Left lung (tissue), 10 donors: ENCODE data around the gene ADAMTS16. TPM values are rescaled to one million over a fixed set of nuclear protein-coding genes. Genes with fewer than 3 reads are reported as not detected.

ENCODE experiments used
- ATAC-seq: fragments of 200-7000 bp; cut with Tn5 transposase; one replicate; pipeline ENCODE4 v1.9.1; 2020; ENCODE audit warnings: moderate library complexity
- DNase-seq, 4 donors: peaks; one replicate each; pipeline ENCODE4 v3.0.0-alpha.2; 2013 to 2020
- H3K27ac ChIP-seq, 2 donors: fragments of 200-600 bp; sonication (generic) in 1 of 2; one replicate each; pipeline versions ENCODE4 v1.5.0 to v1.8.0; 2020 to 2021
- H3K27me3 ChIP-seq, 2 donors: fragments of 200-600 bp; sonication (generic) in 1 of 2; one replicate each; pipeline versions ENCODE4 v1.5.0 to v1.8.0; 2020 to 2021
- H3K36me3 ChIP-seq, 2 donors: fragments of 200-600 bp; sonication (generic) in 1 of 2; one replicate each; pipeline versions ENCODE4 v1.5.0 to v1.8.0; 2020 to 2021
- H3K4me1 ChIP-seq, 2 donors: fragments of 200-600 bp; one replicate each; pipeline ENCODE4 v1.8.0; 2021
- H3K4me3 ChIP-seq, 2 donors: fragments of 200-600 bp; sonication (generic) in 1 of 2; one replicate each; pipeline versions ENCODE4 v1.5.0 to v1.8.0; 2020 to 2021; ENCODE audit warnings: mild to moderate bottlenecking in 1 of 2
- H3K9me3 ChIP-seq, 2 donors: fragments of 200-600 bp; sonication (generic) in 1 of 2; one replicate each; pipeline versions ENCODE4 v1.5.0 to v1.8.0; 2020 to 2021
- CTCF ChIP-seq, 2 donors: fragments of 200-600 bp; sonication (generic) in 1 of 2; IDR thresholded peaks; one replicate each; pipeline versions ENCODE4 v1.5.0 to v1.8.0; 2021; ENCODE audit warnings: antibody characterized with exemption in 2 of 2
- intact Hi-C, 2 donors: fragments of 100-400 bp; cut with DNase I; formaldehyde crosslinking; loops; one replicate each; pipeline versions ENCODE4 v1.11.2 to v1.14.2; 2022
- polyA plus RNA-seq, 6 donors: library from polyadenylated mRNA; unstranded; fragments of 120-200 nt; gene quantifications; one replicate each; pipeline ENCODE4 v1.2.1, GENCODE V29; 2013; ENCODE audit not compliant: insufficient read length in 6 of 6
- total RNA-seq, 2 donors: library from RNA; stranded (reverse); fragmentation: NEBNext Ultra II Directional; extraction: Animal tissue kit (Norgen Biotek cat#: 25700); gene quantifications; one replicate each; pipeline ENCODE4 v1.2.1, GENCODE V29; 2021
- donor health status: DM: no; HTN: yes; CAD: no.
- donor health status: DM: no; HTN: no; CAD: no.

The ADAMTS16 gene
- total and polyA plus RNA-seq, 8 donors = 0.29 to 28.7 (median 1.1) TPM

- TF ChIP-seq CTCF (IDR thresholded peaks at IDR 0.05) = no peak
- Histone ChIP-seq H3K27ac (no peak overlapping the region), H3K4me1 (no peaks in the 10 kb centered on the region), H3K27me3 (no peaks in the 10 kb centered on the region), H3K36me3 (no peaks in the 10 kb centered on the region), H3K9me3 (peaks cover 0 to 9% of the 10 kb centered on the region in 2 donors), H3K4me3 (no peak overlapping the region)
- DNase-seq (no peak), ATAC-seq (no peak)
- intact Hi-C loops = no loop called here
Observed at GRCh38 chr5:5278815-5279381, 138.8 kb downstream of the ADAMTS16 start.

GRCh38 chr5:5285906-5286305 is 145.8 kb downstream of the ADAMTS16 start:
- H3K4me3 ChIP-seq = no peak overlapping the region
- no peak for DNase-seq
- ATAC-seq = no peak
- H3K36me3 ChIP-seq = no peaks in the 10 kb centered on the region
- H3K4me1 ChIP-seq = no peaks in the 10 kb centered on the region
- no peaks in the 10 kb centered on the region for H3K27me3 ChIP-seq
- H3K27ac ChIP-seq = no peak overlapping the region
- intact Hi-C loops = no loop called here
- no peak for TF ChIP-seq CTCF (IDR thresholded peaks at IDR 0.05)
- peaks cover 0 to 10% of the 10 kb centered on the region in 2 donors for H3K9me3 ChIP-seq

GRCh38 chr5:5287419-5287818 is 147.3 kb downstream of the ADAMTS16 start:
- Histone ChIP-seq H3K36me3 (no peaks in the 10 kb centered on the region), H3K27me3 (no peaks in the 10 kb centered on the region), H3K27ac (no peak overlapping the region), H3K4me1 (no peaks in the 10 kb centered on the region), H3K4me3 (no peak overlapping the region), H3K9me3 (peaks cover 0 to 10% of the 10 kb centered on the region in 2 donors)
- DNase-seq (no peak), ATAC-seq (no peak)
- TF ChIP-seq CTCF (IDR thresholded peaks at IDR 0.05) = no peak
- intact Hi-C loops = no loop called here

- DNase-seq = no peak
- no peak for TF ChIP-seq CTCF (IDR thresholded peaks at IDR 0.05)
Observed at GRCh38 chr5:5288201-5288600, 148.1 kb downstream of the ADAMTS16 start.

GRCh38 chr5:5289537-5289936 is 149.4 kb downstream of the ADAMTS16 start:
- Histone ChIP-seq H3K4me1 (no peaks in the 10 kb centered on the region), H3K9me3 (peaks cover 0 to 2% of the 10 kb centered on the region in 2 donors), H3K4me3 (no peak overlapping the region), H3K36me3 (no peaks in the 10 kb centered on the region), H3K27me3 (no peaks in the 10 kb centered on the region), H3K27ac (no peak overlapping the region)
- DNase-seq (no peak), ATAC-seq (no peak)
- TF ChIP-seq CTCF (IDR thresholded peaks at IDR 0.05) = no peak
- intact Hi-C loops = no loop called here

More at GRCh38 chr5:5288201-5288600, 148.1 kb downstream of the ADAMTS16 start:
- H3K9me3 ChIP-seq = peaks cover 0 to 9% of the 10 kb centered on the region in 2 donors
- H3K36me3 ChIP-seq = no peaks in the 10 kb centered on the region
- no peak overlapping the region for H3K4me3 ChIP-seq
- no peak for ATAC-seq
- no peak overlapping the region for H3K27ac ChIP-seq
- intact Hi-C loops = no loop called here
- H3K4me1 ChIP-seq = no peaks in the 10 kb centered on the region
- H3K27me3 ChIP-seq = no peaks in the 10 kb centered on the region
